HG02852 (cell line): ENCODE results near the gene GNG7.
"Not testable (repeated sequence)": the region's sequence is repeated elsewhere in the genome, so short reads cannot be mapped to it uniquely, and the experiment has no call there.

Source experiments
- ATAC-seq: cut with Tn5 transposase; IDR thresholded peaks from one replicate; pipeline ENCODE4 v1.9.1; 2021; ENCODE audit warnings: mild to moderate bottlenecking, moderate library complexity; ENCODE audit not compliant: unreplicated experiment

Gene GNG7

GRCh38 chr19:2543072-2543462 is 159.4 kb downstream of the GNG7 start:
- not testable (repeated sequence) for ATAC-seq

DNA sequence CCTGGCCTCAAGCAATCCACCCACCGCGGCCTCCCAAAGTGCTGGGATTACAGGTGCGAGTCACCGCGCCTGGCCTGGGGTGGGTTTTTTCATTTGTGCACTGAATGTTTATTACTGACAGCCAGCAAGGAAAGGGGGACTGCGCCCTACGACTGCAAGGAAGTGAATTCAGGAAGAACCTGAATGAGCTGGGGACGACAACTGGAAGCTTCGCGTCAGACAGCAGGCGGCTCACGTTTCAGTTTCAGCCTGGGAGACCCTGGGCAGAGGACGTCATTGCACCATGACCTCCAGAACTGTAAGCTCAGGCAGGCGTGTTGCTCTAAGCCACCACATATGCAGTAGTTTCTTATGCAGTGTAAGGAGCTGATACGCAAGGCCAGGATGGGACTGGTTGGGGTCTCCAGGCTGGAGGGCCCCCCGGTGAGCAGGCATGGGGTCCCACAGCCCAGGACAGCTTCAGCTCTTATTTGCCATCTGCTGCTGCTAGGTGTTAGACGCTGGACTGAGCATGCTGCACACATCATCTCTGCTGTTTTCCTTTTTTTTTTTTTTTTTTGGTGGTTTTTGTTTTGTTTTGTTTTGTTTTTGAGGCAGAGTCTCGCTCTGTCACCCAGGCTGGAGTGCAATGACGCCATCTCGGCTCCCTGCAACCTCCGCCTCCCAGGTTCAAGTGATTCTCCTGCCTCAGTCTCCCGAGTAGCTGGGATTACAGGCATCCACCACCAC is 160.0 kb downstream of the GNG7 start:
- no peak for ATAC-seq

DNA sequence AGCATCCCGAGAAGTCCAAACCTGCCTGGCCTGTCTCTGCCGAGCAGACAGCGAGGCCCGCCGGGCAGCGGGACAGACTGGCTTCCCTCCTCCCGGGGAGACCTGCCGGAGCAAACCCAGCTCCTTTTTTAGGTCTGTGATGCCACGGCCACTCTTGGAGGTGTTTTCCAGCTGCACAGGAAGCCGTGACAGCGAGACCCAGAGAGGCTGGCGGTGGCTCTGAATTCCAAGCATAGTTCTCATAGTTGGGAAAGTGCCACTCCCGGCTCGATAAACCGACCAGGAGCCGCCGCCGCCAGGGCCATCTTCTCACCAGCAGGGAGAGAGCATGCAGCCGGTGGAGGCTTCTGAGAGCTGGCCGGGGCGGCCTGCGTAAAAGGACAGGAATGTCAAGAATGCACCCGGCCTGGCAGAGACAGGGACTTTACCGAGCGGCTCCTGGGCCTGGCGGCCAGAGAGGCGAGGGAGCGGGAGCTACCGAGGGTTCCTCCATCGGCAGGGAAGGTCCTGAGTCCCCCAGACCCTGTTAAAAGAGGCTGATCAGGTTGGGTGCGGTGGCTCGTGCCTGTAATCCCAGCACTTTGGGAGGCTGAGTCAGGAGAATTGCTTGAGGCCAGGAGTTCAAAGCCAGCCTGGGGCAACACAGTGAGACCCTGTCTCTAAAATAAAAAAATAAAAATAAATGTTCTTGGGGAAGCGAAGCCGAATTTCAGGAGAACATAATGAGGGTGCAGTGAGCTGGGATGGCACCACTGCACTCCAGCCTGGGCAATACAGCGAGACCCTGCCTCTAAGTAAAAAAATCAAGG is 161.6 kb downstream of the GNG7 start:
- ATAC-seq, result no peak

DNA sequence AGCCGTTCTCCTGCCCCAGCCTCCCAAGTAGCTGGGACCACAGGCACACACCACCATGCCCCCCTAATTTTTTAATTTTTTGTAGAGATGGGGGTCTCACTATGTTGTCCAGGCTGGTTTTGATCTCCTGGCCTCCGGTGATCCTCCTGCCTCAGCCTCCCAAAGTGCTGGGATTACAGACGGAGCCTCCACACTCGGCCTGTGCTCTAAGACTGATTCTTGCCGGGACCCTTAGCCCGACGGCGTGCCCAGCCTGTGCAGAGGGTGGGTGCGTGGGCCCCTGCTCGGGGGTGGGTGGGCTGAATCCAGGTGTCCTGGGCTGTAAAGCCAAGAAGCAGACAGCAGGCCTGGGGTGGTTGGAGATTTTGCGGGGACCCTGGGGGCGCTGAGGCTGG is 162.2 kb downstream of the GNG7 start:
- ATAC-seq, result no peak

DNA sequence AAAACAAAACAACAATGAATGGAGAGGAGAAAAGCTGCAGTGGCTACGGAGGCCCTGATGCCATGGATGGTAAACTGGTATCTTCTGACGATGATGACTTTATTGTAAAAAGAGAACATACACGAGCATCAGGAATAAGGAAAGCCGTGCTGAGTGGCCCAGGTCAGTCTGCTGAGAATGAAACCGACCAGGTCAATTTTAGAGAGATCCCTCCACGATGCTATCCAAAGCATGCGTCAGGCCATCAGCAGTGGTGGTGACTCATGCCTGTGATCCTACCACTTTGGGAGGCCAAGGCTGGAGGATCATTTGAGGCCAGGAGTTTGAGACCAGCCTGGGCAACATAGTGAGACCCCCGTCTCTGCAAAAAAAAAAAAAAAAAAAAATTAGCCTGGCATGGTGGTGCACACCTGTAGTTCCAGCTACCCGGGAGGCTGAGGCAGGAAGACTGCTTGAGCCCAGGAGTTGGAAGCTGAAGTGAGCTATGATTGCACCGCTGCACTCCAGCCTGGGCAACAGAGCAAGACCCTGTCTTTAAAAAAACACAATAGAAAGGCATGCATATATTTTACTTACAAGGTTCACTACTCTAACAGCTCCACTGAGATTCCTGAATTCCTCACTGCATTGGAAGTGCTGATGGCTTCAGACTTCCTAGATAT is 164.3 kb downstream of the GNG7 start:
- no peak for ATAC-seq

DNA sequence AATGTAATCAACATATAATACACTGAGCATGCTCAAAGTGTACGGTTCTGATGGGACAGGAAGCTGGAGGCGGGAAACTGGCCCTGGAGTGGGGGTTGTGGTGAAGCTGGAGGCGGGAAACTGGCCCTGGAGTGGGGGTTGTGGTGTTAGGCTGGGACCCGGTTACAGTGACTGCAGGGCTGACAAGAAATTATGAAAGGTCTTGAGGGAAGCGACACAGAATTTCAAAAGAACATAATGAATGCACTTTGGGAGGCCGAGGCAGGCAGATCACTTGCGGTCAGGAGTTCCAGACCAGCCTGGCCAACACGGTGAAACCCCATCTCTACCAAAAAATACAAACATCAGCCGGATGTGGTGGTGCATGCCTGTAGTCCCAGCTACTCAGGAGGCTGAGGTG is 164.9 kb downstream of the GNG7 start:
- not testable (repeated sequence) for ATAC-seq

GRCh38 chr19:2536461-2536860 is 166.0 kb downstream of the GNG7 start:
- no peak for ATAC-seq

DNA sequence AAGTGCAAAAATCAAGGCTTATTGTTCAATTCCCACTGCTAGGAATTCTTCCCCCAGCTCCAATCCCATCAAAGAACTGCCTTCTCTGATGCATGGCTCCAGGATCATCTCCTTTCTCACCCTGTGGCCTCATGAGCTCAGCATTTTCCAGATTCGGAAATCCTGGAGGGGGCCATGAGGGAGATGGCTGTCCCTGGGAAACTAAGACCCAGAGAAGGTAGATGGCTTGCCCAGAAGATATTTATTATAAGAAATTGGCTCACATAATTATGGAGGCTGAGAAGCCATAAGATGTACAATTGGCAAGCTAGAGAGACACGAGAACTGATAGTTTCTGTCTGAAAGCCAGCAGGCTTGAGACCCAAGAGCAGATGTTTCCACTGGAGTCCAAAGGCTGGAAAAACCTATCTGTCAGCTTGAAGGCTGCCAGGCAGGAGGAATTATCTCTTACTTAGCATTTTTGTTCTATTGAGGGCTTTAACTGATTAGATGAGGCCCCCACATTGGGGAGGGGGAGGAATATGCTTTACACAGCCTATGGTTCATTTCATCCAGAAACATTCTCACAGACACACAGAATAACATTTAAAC is 168.0 kb downstream of the GNG7 start:
- no peak for ATAC-seq

DNA sequence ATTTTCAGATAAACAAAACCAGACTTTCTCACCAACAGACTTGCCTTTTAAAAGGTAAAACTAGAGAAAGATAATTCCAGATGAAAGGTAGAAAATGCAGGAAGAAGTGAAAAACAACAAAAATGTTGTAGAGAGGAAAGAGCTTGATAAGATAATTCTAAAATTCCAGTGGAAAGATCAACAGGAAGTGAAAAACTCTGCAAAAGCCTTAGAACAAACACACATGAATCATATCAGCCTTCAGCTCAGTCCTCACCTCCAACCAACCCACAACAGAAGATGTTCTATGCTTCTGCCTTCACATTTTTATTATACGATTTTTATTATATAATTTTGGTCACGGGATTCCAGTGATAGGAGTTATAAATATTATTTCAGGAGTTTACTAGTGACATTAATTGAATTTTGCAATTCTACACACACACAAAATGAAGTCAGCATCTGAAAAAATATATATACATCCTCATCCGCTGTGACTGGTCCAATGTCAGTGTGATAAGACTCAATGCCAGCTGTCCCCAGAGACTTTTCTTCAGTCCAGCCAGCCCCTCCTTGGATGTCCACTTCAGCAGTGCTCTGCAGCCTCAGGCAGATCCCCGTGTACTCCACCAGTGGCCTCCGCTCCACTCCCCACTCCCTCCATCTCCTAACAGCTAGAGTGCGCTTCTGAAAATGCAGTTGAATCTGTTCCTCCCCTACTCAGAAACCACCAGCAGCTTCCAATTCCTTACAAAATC is 168.6 kb downstream of the GNG7 start:
- ATAC-seq, result no peak

GRCh38 chr19:2533072-2533425 is 169.4 kb downstream of the GNG7 start:
- no peak for ATAC-seq

GRCh38 chr19:2532252-2533071 is 170.0 kb downstream of the GNG7 start:
- ATAC-seq, result no peak

DNA sequence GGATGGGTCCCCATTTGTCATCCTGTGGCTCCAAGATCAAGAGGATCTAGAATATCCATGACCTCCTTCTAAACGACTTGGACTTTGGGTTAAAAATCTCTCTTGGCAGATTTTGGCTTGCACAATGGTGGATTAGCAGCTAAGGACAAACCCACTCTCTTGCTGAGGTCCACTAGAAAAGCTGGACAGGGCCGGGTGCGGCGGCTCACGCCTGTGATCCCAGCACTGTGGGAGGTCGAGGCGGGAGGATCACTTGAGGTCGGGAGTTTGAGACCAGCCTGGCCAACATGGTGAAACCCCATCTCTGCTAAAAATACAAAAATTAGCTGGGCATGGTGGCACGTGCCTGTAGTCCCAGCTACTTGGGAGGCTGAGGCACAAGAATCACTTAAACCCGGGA is 172.6 kb downstream of the GNG7 start:
- ATAC-seq, result not testable (repeated sequence)

GRCh38 chr19:2529473-2529918 is 173.0 kb downstream of the GNG7 start:
- ATAC-seq, result no peak

- ATAC-seq, result no peak
These were observed 173.8 kb downstream of the GNG7 start for GRCh38 chr19:2528675-2529101.

DNA sequence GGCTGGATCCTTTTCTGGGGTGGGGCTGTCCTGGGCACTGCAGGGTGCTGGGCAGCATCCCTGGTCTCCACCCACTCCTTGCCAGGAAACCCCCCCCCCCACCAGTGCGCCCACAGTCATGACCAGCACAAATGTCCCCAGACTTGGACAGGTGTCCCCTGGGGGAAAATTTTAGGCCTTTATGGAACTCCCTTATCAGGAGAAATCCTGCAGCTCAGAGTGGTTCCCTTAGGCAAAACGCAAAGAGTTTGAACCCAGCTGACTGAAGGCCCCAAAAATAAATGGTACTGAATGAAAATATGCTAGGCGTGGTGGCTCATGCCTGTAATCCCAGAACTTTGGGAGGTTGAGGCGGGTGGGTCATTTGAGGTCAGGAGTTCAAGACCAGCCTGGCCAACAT is 174.8 kb downstream of the GNG7 start:
- no peak for ATAC-seq

DNA sequence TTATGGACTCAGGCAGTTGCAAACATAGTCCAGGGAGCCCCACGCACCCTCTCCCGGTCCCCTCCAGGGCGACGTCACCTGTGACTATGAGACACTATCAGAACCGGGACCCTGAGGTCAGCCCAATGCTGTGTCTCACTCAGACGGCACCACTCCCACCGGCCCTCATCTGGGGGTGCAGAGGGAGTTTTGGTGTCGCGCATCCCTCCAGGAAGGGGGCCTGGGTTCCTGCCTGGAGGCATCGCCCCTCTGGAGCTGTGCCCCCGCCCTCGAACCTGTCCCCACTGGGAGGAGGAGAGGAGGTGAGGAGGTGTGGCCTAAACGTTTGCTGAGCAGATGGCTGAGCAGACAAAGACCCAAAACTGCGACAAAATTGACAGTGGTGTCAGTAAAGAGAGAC is 175.3 kb downstream of the GNG7 start:
- ATAC-seq, result no peak

GRCh38 chr19:2524840-2525723 is 177.4 kb downstream of the GNG7 start:
- no peak for ATAC-seq

DNA sequence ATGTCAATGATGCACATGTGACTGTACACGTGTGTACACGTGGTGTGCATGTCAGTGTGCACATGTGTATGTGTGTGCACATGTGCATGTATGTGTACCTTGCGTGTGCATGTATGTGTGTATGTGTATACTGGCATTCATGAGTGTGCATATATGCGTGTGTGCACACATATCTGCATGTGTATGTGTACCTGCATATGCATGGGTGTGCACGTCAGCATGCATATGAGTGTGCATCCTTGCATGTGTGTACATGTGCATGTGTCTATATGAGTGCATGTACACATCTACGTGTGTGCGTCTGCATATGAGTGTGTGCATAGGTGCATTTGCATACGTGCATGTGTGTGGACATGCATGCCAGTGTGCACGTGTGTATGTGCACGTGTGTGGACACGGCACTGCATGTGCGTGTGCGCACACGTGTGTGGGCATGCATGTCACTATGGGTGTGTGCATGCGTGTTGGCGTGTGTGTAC is 178.1 kb downstream of the GNG7 start:
- no peak for ATAC-seq
